ENCODE measurements around the gene INPP5D. TPM values are rescaled to one million over a fixed set of nuclear protein-coding genes. Genes with fewer than 3 reads are reported as not detected.

INPP5D gene
- total and polyA plus RNA-seq, 2 donors (not counting 3 experiments of a cell fraction or from before 2014, with no cell fraction given): 13.9 to 46.6 TPM

DNA sequence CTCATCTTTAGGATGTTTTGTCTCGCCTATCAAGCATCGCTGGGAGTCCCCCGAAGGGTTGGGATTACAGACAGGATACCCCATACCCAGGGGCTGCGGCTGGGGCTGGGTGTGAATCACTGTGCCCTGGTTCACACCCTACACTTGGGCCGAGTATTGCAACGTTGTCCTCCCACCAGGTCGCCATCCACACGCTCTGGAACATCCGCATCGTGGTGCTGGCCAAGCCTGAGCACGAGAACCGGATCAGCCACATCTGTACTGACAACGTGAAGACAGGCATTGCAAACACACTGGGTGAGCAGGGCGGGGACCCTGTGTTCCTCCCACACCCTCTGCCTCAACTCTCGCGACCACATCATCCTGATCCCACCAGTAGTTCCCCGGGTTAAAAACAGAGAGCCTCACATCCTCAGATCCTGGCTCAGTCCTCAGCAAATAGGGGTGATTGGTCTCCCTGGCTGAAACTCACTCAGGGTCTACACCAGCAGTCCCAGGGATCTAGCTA, 104.0 kb downstream of the INPP5D start:
- no peak overlapping the region for H2AFZ ChIP-seq (ENCODE audit: low read depth, low read length)
- H3K9me3 ChIP-seq (replicated peaks; ENCODE audit: control insufficient read depth, insufficient read depth, low read length): no peaks in the 10 kb centered on the region
- no peaks in the 10 kb centered on the region for H3K79me2 ChIP-seq (ENCODE audit: control insufficient read depth, insufficient read depth, low read length)
- TF ChIP-seq EZH2 (IDR thresholded peaks at IDR 0.05; ENCODE audit: borderline replicate concordance, low read depth, low read length, severe bottlenecking): no peak
- TF ChIP-seq, protein P1, sequence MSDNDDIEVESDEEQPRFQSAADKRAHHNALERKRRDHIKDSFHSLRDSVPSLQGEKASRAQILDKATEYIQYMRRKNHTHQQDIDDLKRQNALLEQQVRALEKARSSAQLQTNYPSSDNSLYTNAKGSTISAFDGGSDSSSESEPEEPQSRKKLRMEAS (IDR thresholded peaks at IDR 0.05; ENCODE audit: insufficient read depth, insufficient read length): no peak
- TF ChIP-seq MYC (IDR thresholded peaks at IDR 0.05; ENCODE audit: low read depth, low read length): no peak
- TF ChIP-seq FOS (IDR thresholded peaks at IDR 0.05; ENCODE audit: borderline replicate concordance, insufficient read depth, low read length): no peak
- no peak for TF ChIP-seq POLR2A (IDR thresholded peaks at IDR 0.05; ENCODE audit: low read depth, low read length)
- no peak for TF ChIP-seq POLR2AphosphoS5 (IDR thresholded peaks at IDR 0.05; ENCODE audit: insufficient read depth, low read depth, low read length)
- TF ChIP-seq GATA2 (IDR thresholded peaks at IDR 0.05; ENCODE audit: insufficient read depth, insufficient read length, low read depth, low read length): no peak
- TF ChIP-seq, protein P2, sequence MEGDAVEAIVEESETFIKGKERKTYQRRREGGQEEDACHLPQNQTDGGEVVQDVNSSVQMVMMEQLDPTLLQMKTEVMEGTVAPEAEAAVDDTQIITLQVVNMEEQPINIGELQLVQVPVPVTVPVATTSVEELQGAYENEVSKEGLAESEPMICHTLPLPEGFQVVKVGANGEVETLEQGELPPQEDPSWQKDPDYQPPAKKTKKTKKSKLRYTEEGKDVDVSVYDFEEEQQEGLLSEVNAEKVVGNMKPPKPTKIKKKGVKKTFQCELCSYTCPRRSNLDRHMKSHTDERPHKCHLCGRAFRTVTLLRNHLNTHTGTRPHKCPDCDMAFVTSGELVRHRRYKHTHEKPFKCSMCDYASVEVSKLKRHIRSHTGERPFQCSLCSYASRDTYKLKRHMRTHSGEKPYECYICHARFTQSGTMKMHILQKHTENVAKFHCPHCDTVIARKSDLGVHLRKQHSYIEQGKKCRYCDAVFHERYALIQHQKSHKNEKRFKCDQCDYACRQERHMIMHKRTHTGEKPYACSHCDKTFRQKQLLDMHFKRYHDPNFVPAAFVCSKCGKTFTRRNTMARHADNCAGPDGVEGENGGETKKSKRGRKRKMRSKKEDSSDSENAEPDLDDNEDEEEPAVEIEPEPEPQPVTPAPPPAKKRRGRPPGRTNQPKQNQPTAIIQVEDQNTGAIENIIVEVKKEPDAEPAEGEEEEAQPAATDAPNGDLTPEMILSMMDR (IDR thresholded peaks at IDR 0.05; ENCODE audit: extremely low read depth in 1 of 2, insufficient read depth in 1 of 2, low read depth in 1 of 2, low read length in 2 of 2): no peak
- TF ChIP-seq JUN (IDR thresholded peaks at IDR 0.05; ENCODE audit: borderline replicate concordance, insufficient read depth, insufficient read length, low read depth): no peak
- intact Hi-C loops (cut with micrococcal nuclease) (no loop called here), dilution Hi-C loops (cut with MboI; ENCODE audit: extremely low pct_ligation_motif_present, low sequenced_read_pairs) (no loop called here)
- ChIA-PET POLR2A (no interaction called here), CTCF (no interaction called here)
- H3K4me1 ChIP-seq (ENCODE audit: control insufficient read depth, extremely low read depth, insufficient read depth, low read length): no peaks in the 10 kb centered on the region
- H3K9ac ChIP-seq (replicated peaks; ENCODE audit: extremely low read depth, insufficient read depth, low read length): no peak overlapping the region
- H3K27me3 ChIP-seq (ENCODE audit: control insufficient read depth in 2 of 2, insufficient read depth in 2 of 2, low read length in 2 of 2): no peaks in the 10 kb centered on the region
- no peak overlapping the region for H3K27ac ChIP-seq (ENCODE audit: insufficient read depth, low read depth, low read length)
- peaks cover 0 to 36% of the 10 kb centered on the region in 2 experiments for H3K36me3 ChIP-seq (ENCODE audit: control insufficient read depth in 2 of 2, extremely low read depth in 1 of 2, insufficient read depth in 2 of 2, low read length in 2 of 2)
- BruUV-seq (replicated peaks): no TSS peak
- FAIRE-seq: no peak
- H3K4me3 ChIP-seq (replicated peaks in 1 of 3; ENCODE audit: insufficient read depth in 1 of 3, low read depth in 1 of 3, low read length in 3 of 3): no peak overlapping the region
- DNase-seq (ENCODE audit: low read depth, low spot score): no peak
- H4K20me1 ChIP-seq (replicated peaks; ENCODE audit: control insufficient read depth, extremely low read depth, insufficient read depth, low read length): no peaks in the 10 kb centered on the region
- H3K9me1 ChIP-seq (replicated peaks; ENCODE audit: control insufficient read depth, extremely low read depth, insufficient read depth, low read length): no peaks in the 10 kb centered on the region
- no peak overlapping the region for H3K4me2 ChIP-seq (ENCODE audit: insufficient read depth, low read length)

Data from endothelial cell of umbilical vein (primary cell).